Nephron progenitor cell (in vitro differentiated cells): ENCODE results near the gene WSB2.

Source experiments
- DNase-seq: peaks from one replicate; pipeline ENCODE4 v3.0.0; 2021
- H3K27ac Mint-ChIP-seq: 2 replicates; pipeline ENCODE4 v1.8.0; 2021; ENCODE audit warnings: mild to moderate bottlenecking, moderate library complexity, mixed read lengths
- H3K27me3 Mint-ChIP-seq: 2 replicates; pipeline ENCODE4 v1.8.0; 2021; ENCODE audit warnings: mild to moderate bottlenecking, low read depth, mixed read lengths; ENCODE audit not compliant: poor library complexity
- H3K36me3 Mint-ChIP-seq: 2 replicates; pipeline ENCODE4 v1.8.0; 2021; ENCODE audit warnings: low read depth, mixed read lengths
- H3K4me1 Mint-ChIP-seq: 2 replicates; pipeline ENCODE4 v1.8.0; 2021; ENCODE audit warnings: mixed read lengths
- H3K4me3 Mint-ChIP-seq: 2 replicates; pipeline ENCODE4 v1.8.0; 2021; ENCODE audit warnings: mild to moderate bottlenecking, moderate library complexity, mixed read lengths
- H3K9me3 Mint-ChIP-seq: 2 replicates; pipeline ENCODE4 v1.8.0; 2021; ENCODE audit warnings: mild to moderate bottlenecking, moderate library complexity, mixed read lengths
- CTCF ChIP-seq: fragments of 200-600 bp; sonication (generic); IDR thresholded peaks from 2 replicates; pipeline ENCODE4 v1.5.0; 2021; ENCODE audit warnings: antibody characterized with exemption

Gene WSB2

GRCh38 chr12:117985182-117985581 lies 75.8 kb downstream of the WSB2 start:
- no peak for DNase-seq
- no peak overlapping the region for H3K4me3 Mint-ChIP-seq
- H3K4me1 Mint-ChIP-seq: no peaks in the 10 kb centered on the region
- no peaks in the 10 kb centered on the region for H3K36me3 Mint-ChIP-seq
- H3K9me3 Mint-ChIP-seq: peaks cover 4% of the 10 kb centered on the region
- no peak overlapping the region for H3K27ac Mint-ChIP-seq
- peaks cover 14% of the 10 kb centered on the region for H3K27me3 Mint-ChIP-seq
- no peak for TF ChIP-seq CTCF
